ENCODE measurements around the gene NRP1. TPM values are rescaled to one million over a fixed set of nuclear protein-coding genes. Genes with fewer than 3 reads are reported as not detected.

NRP1 gene
- total RNA-seq, 1 experiment from 2014 or later, result 0.99 TPM

DNA sequence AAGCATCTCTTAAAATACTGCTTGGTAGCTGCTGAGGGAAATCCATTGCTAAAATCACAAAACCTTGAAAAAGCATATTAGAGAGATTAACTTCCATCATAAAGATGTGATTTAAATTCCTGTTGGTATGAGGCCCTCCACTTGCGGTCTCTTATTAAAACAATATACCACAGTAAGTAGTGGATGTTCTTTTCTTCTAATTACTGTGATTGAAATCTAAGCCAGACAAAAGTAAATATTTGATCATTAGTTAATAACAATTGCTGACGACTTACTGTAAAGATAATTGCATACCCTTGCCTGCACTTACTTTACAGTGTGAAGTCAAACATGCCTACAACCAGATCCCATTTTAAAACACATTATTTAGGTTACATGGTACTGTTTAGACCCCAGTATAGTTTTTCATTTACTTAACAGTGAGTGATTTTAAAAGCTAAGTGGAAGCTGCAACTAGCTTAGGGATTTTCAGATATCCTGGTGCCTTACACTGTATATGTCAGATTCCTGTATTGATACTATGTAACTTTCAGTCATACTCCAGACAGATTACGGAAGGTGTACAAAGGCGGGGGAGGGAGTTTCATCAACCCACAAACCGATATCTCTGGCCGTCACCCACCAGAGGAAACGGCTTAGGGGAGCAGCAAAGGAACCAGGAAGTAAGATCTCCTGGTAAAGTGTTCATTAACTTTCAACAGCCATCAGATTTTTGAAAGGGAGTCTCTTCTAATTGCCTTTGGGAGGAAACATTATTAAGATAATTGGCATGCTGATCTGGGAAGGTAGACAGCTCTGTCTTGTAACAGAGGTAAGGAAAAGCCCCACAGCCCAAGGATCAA, 986 bp downstream of the NRP1 start:
- Histone ChIP-seq H3K36me3 (no peaks in the 10 kb centered on the region), H3K27me3 (no peaks in the 10 kb centered on the region), H3K4me3 (peak overlapping the region; percentile 66), H3K9me3 (no peaks in the 10 kb centered on the region)
- DNase-seq, result no peak

GRCh38 chr10:33332183-33333065, 2.0 kb downstream of the NRP1 start:
- Histone ChIP-seq H3K4me3 (no peak overlapping the region), H3K36me3 (no peaks in the 10 kb centered on the region), H3K9me3 (no peaks in the 10 kb centered on the region), H3K27me3 (no peaks in the 10 kb centered on the region)
- DNase-seq, result no peak

DNA sequence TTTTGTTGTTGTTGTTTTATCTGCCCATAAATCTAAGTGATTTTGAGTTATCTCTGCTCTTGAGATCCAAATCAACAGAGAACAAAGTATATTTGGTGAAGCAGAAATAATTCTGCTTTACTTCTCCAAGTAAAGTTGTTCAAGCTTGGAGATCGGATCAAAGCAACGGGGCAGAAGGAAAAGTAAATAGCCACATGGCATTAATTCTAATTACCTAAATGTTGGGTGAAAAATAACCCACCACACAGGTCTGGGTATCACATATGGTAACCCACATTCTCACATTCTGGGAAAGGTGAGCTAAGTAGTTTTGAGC, 3.1 kb downstream of the NRP1 start:
- Histone ChIP-seq H3K9me3 (no peaks in the 10 kb centered on the region), H3K27me3 (no peaks in the 10 kb centered on the region), H3K36me3 (no peaks in the 10 kb centered on the region), H3K4me3 (no peak overlapping the region)
- DNase-seq, result no peak

- H3K4me3 ChIP-seq, result no peak overlapping the region
- peak; percentile 67 for DNase-seq
- H3K27me3 ChIP-seq, result no peaks in the 10 kb centered on the region
- H3K36me3 ChIP-seq, result no peaks in the 10 kb centered on the region
- no peaks in the 10 kb centered on the region for H3K9me3 ChIP-seq
Observed at GRCh38 chr10:33330543-33331378, 3.7 kb downstream of the NRP1 start.

DNA sequence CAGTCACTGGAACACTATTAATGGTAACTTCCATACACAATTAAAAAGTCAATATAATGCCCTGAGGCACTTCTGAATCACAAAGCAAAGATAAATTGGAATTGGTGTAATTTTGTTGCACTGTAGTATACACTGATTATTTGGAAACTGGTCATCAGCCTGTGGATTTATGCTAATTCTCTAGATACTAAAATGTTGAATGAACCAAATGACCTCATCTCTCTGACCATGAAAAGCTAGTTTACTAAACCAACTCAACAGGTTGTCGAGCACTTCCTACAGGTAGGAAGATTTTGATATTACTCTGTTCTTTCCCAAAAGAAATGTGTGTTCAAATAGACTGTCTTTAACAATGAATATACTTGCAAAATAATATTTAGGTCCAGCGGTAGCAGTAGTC, 5.3 kb downstream of the NRP1 start:
- H3K4me3 ChIP-seq, result no peak overlapping the region
- H3K27me3 ChIP-seq, result no peaks in the 10 kb centered on the region
- no peak for DNase-seq
- H3K36me3 ChIP-seq, result no peaks in the 10 kb centered on the region
- no peaks in the 10 kb centered on the region for H3K9me3 ChIP-seq

DNA sequence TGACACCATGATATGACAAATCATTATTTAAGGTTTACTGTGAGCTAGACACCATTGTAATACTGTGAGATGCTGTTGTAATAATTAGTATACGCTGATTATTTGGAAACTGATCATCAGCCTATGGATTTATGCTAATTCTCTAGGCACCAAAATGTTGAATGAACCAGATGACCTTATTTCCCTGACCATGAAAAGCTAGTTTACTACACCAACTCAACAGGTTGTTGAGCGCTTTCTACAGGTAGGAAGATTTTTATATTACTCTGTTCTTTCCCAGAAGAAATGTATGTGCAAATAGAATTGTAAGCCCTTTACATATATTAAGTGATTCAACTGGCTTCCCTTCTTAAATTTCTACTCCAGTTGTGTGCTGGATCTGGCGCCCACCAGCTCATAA, 6.2 kb downstream of the NRP1 start:
- H3K9me3 ChIP-seq, result no peaks in the 10 kb centered on the region
- DNase-seq, result no peak
- no peaks in the 10 kb centered on the region for H3K27me3 ChIP-seq
- H3K4me3 ChIP-seq, result no peak overlapping the region
- no peaks in the 10 kb centered on the region for H3K36me3 ChIP-seq

GRCh38 chr10:33327751-33328150, 6.7 kb downstream of the NRP1 start:
- H3K36me3 ChIP-seq, result no peaks in the 10 kb centered on the region
- no peak for DNase-seq

GRCh38 chr10:33326933-33327332, 7.5 kb downstream of the NRP1 start:
- Histone ChIP-seq H3K4me3 (no peak overlapping the region), H3K27me3 (no peaks in the 10 kb centered on the region), H3K36me3 (no peaks in the 10 kb centered on the region), H3K9me3 (no peaks in the 10 kb centered on the region)
- no peak for DNase-seq

More at GRCh38 chr10:33327751-33328150, 6.7 kb downstream of the NRP1 start:
- no peak overlapping the region for H3K4me3 ChIP-seq
- no peaks in the 10 kb centered on the region for H3K27me3 ChIP-seq
- H3K9me3 ChIP-seq, result no peaks in the 10 kb centered on the region

DNA sequence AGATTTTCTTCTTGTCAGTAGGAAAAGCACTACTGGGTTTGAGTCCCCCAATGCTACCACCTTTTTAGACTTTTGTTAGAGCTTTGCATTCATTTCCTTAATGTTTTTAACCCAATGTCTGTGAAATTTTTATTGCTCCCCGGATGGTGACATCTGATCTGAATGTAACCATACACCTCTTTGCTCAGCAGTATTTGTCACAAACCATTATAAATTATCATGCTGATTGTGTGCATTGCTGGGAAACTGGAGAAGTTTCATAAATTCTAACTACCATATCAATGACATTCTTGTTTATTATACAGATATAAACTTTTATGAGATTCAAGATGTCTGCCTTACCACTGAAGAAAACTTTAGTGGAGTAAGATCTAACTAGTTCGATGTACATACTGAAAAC, 8.5 kb downstream of the NRP1 start:
- H3K36me3 ChIP-seq, result no peaks in the 10 kb centered on the region
- no peak for DNase-seq

DNA sequence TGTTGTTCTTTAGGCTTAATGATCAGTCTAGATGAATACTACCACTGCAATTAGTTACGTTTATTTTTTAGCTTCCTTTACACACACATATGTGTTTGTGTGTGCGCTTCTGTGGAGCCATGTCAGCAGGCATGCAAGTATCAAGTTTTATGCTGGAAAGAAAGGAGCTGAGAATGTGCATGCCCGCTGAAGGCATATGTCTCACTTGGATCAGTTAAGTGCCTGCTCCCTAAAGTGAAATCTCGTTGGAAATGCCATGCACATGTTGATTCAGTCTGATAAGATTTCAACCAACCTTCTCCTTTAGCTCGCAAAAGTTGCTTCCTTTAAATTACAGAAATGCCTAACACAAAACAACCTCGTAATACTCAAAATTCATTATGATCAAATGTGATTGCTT, 10.7 kb downstream of the NRP1 start:
- no peaks in the 10 kb centered on the region for H3K36me3 ChIP-seq

More for the DNA sequence above, 8.5 kb downstream of the NRP1 start:
- Histone ChIP-seq H3K9me3 (no peaks in the 10 kb centered on the region), H3K27me3 (no peaks in the 10 kb centered on the region), H3K4me3 (no peak overlapping the region)

DNA sequence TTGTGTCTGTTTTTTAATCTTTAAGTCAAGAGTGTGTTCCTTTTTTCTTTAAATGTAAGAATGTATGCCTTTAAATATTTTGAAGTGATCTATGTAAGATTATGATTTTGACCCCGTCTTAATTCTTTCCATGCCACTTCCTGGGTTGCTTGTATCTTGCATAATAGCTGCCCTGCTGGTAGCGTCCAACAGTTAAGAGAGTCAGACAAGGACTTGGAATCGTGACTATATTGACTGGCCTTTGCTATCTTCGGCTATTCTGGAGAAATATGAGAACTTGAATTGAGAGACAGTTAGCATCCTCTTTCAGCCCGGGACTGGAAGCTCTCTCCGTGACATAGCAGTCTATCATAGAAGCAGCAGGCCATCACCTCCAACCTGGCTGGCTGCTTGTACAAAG, 13.0 kb downstream of the NRP1 start:
- peaks cover 4% of the 10 kb centered on the region for H3K9me3 ChIP-seq
- no peak overlapping the region for H3K4me3 ChIP-seq
- DNase-seq, result no peak
- H3K27me3 ChIP-seq, result no peaks in the 10 kb centered on the region
- H3K36me3 ChIP-seq, result no peaks in the 10 kb centered on the region

More for the DNA sequence above, 10.7 kb downstream of the NRP1 start:
- Histone ChIP-seq H3K4me3 (no peak overlapping the region), H3K9me3 (peaks cover 4% of the 10 kb centered on the region), H3K27me3 (no peaks in the 10 kb centered on the region)
- no peak for DNase-seq

DNA sequence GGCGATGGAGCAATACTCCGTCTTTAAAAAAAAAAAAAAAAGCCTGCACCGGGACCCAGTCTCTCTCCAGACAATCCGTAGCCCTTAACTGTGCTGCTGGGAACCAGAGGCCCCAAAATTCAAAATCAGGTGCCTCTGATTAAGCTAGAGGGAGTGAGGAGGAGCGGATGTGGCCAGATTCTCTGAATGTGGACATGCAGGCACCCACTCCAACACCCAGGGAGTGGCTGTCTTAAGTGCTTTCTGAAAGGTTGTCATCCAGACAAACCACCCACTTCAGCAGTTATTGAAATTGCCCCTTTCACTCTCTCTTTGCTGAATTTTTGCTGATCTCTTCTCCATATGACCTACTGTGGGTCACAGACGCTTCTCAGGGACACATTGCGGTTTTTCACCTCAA, 14.2 kb downstream of the NRP1 start:
- Histone ChIP-seq H3K4me3 (no peak overlapping the region), H3K36me3 (no peaks in the 10 kb centered on the region), H3K27me3 (no peaks in the 10 kb centered on the region), H3K9me3 (peaks cover 4% of the 10 kb centered on the region)
- DNase-seq, result no peak

GRCh38 chr10:33315891-33316290, 18.6 kb downstream of the NRP1 start:
- no peaks in the 10 kb centered on the region for H3K36me3 ChIP-seq
- H3K27me3 ChIP-seq, result no peaks in the 10 kb centered on the region
- no peak overlapping the region for H3K4me3 ChIP-seq
- peaks cover 4% of the 10 kb centered on the region for H3K9me3 ChIP-seq
- DNase-seq, result no peak

DNA sequence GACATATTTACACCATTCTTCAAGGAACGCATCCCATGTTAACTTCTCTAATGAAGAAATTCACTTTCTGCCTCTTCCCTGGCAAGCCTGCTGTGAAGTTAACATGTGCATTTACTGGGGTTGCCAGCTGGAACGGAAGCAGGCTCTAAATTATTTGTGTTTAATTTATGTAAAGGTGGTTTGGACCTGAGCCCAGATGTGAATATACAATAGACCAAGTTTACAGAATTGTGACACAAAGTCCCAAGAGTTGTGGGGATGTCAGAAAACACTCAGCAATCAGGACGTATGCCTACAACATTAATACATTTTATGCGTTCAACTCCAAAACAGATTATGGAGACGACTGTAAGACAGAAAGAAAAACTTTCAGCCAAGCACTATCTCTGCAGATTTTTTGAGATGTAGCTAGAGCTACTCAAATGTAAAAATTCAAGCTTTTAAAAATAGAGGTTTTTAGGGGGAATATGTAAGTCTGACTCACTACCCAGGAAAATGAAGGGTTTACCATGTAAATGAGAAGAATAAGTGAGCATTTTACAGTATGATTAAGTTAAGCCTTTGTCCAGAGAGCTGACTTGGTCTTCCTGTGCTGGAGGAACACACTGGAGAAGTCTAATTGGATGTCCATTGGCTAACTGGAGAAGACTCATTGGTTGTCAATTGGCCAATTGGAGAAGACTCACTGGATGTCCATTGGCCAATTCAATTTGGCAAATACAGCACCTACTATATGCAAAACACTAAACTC, 19.5 kb downstream of the NRP1 start:
- H3K9me3 ChIP-seq, result peaks cover 4% of the 10 kb centered on the region
- no peak overlapping the region for H3K4me3 ChIP-seq
- no peaks in the 10 kb centered on the region for H3K36me3 ChIP-seq
- H3K27me3 ChIP-seq, result no peaks in the 10 kb centered on the region
- DNase-seq, result peak; percentile 21

GRCh38 chr10:33311640-33312039, 22.8 kb downstream of the NRP1 start:
- no peak overlapping the region for H3K4me3 ChIP-seq
- H3K36me3 ChIP-seq, result no peaks in the 10 kb centered on the region
- DNase-seq, result no peak
- H3K9me3 ChIP-seq, result no peaks in the 10 kb centered on the region
- H3K27me3 ChIP-seq, result no peaks in the 10 kb centered on the region

DNA sequence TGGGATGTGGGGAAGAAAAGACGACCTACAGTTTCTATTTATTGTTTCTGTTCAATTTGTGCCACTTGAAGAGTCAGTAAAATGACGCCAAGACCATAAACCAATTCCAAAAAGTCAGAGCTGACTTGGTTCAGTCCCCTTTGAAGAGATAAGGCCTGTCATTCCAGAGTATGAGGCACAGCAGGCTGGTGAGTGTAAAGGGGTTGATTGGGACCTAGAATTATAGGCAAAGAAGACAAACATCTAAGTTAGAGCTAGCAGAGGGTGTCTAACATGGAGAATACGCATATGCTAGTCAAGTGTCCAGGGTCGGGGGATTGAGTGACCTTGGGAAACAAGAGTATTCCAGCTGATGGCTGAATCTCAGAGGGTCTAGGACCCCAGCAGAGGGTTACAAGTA, 23.6 kb downstream of the NRP1 start:
- no peaks in the 10 kb centered on the region for H3K27me3 ChIP-seq
- H3K4me3 ChIP-seq, result no peak overlapping the region
- DNase-seq, result no peak
- no peaks in the 10 kb centered on the region for H3K36me3 ChIP-seq
- H3K9me3 ChIP-seq, result no peaks in the 10 kb centered on the region

Data from MG63 (cell line).